Breast epithelium (tissue), 3 donors: Measurements from ENCODE around the gene CPB2.

Source experiments
- CTCF ChIP-seq, 3 donors: fragments of 450-650 bp; IDR thresholded peaks; one replicate each; pipeline ENCODE4 v1.5.1; 2016 to 2017; ENCODE audit warnings: antibody characterized with exemption in 3 of 3, mild to moderate bottlenecking in 3 of 3, moderate library complexity in 3 of 3
- POLR2A ChIP-seq: fragments of 450-650 bp; IDR thresholded peaks from one replicate; pipeline ENCODE4 v1.6.1; 2016; ENCODE audit warnings: antibody characterized with exemption, mild to moderate bottlenecking, moderate library complexity

- TF ChIP-seq POLR2A, result no peak
- peak; percentile 39 to 79 (median 63) for TF ChIP-seq CTCF (IDR thresholded peaks at IDR 0.05)
Measured at GRCh38 chr13:46126552-46127357, 21.9 kb upstream of the CPB2 start.
